GM19025 (cell line): ENCODE data around the gene ATP5F1D.

Experiments
- ATAC-seq: cut with Tn5 transposase; IDR thresholded peaks from one replicate; pipeline ENCODE4 v1.9.1; 2021; ENCODE audit warnings: mild to moderate bottlenecking, low read depth, moderate library complexity; ENCODE audit not compliant: unreplicated experiment

The ATP5F1D gene

GRCh38 chr19:1220477-1220930 lies 21.0 kb upstream of the ATP5F1D start:
- no peak for ATAC-seq

GRCh38 chr19:1220976-1221903 lies 20.3 kb upstream of the ATP5F1D start:
- no peak for ATAC-seq

GRCh38 chr19:1221904-1222255 lies 19.7 kb upstream of the ATP5F1D start:
- no peak for ATAC-seq

DNA sequence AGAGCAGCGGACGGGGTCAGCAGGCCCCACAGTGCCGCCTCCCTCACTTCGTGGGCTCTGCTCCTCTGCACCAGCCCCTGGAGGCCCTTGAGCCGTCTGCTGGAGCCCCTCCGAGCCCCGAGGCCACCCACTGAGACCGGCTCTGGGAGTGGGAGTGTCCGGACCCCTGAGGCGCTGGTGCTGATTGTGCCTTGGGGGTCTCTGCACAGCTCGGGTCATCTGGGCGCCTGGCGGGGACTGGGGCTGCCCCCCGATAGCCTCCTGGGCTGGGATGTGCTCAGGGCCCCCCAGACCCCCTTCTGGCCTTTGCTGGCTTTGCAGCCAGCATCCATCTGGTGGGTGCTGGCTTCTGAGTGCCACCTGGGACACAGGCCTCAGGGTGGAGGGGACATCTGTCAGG lies 19.2 kb upstream of the ATP5F1D start:
- no peak for ATAC-seq

- ATAC-seq, result no peak
Measured at GRCh38 chr19:1223018-1223855, 18.3 kb upstream of the ATP5F1D start.

DNA sequence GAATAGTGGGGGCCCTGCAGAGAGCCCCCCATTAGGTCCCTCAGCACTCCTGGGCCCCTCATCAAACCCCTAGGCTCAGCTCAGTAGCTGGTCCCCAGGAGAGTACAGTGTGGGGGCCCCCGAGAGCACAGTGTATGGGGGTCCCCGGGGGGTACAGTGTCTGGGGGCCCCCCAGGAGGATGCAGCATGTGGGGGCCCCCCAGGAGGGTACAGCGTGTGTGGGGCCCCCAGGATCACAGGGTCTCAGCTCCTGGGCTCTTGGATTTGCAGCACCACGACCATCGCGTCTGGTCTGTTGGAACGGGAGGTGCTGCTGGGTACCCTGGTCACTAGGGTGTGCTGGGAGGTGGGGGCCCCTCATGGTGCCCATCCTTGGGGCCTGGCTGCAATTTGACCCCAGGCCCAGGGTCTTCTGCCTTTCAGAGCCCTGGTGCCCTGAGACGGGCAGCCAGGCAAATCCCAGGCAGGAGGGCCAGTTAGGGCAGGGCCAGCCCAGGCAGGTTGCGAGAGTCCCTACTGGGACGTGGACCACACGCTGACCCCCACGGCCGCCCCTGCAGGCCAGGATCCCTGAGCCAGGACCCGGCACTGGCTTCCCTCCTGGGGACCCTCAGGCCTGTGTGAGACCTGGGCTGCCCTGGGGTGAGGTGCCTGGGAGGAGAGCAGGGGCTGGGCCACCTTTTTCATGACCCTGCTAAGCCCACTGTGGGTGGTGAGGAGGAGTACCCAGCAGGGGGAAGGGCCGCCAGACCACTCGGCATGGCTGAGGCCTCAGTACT lies 17.3 kb upstream of the ATP5F1D start:
- ATAC-seq, result no peak

DNA sequence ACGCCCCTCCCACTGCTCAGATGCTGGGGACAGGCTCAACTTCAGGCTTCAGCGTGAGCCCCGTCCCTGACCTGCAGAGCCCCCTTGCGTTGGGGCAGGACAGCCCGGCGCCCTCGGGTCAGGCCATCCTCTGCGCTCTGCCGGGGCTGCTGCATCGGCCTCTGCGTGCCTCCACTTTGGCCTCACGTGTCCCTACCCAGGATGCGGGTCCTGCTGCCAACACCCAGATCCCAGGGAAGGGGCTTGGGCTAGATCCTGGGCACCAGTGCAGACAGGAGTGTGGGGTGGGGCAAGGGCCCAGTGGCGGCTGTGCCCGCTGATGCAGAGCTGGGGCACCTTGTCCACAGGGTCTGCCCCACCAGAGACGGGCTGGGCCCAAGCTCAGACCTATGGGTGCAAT lies 16.7 kb upstream of the ATP5F1D start:
- ATAC-seq, result no peak

DNA sequence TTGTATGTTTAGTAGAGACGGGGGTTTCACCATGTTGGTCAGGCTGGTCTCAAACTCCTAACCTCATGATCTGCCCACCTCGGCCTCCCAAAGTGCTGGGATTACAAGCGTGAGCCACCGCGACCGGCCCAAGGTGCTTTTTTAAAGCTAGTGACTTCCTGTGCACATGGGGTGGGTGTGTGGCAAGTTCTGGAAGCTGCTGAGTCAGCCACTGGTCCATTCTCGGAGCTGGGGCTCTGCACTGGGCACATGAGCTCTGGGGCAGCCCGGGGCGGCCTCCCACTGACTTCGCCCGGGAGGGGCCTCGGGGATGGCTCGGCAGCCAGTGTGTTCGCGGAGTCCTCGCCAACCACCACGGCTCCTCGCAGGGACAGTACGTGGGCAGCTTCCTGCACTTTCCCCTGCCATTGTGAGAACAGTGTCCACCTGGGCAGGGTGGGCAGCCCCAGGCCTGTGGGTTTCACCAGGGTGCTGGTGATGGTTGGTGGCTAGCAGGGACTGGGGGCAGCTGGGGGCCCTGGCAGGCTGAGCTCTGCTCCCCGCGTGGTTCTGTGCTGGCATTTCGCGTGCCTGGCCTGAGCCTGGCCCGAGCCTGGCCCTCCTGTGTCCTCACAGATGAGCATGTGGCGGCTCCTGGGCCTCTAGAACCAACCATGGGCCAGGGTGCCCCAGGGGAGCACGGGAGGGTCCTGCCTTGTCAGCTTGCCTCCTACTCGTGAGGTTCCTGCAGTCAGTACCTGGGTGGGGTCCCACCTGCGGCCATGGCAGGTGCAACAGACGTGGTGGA lies 15.9 kb upstream of the ATP5F1D start:
- no peak for ATAC-seq

GRCh38 chr19:1226227-1226518 lies 15.4 kb upstream of the ATP5F1D start:
- no peak for ATAC-seq

DNA sequence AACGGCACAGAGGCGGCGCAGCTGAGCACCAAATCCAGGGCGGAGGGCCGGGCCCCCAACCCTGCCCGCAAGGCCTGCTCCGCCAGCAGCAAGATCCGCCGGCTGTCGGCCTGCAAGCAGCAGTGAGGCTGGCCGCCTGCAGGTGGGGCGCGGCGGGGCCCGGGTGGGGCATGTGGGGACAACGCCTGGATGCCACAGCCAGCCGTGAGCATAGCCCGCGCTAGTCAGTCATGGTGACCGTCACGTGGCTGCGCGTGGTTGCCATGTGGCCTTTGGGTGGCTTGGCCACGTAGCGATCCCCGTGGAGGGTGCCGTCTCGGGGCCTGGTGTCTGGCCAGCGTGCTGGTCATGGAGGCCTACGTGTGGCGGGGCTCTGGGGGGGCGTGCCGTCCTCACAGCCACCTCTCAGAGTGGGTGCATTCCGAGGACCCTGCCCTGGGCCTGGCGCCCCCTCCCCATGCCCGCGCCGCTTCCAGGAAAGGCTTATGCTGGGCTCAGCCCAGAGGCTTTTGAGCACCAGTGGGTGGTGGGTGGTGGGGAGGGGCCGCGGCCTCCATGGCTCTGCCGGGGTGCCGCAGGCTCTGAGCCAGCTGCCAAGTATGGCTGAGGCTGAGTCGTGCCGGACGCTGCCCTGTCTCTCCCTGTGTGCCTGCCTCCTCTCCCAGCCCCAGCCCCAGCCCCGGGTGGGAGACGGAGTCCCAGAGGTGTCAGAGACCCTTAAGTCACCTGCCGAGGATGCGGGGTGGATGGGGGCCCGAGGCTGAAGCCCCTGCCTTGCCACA lies 14.8 kb upstream of the ATP5F1D start:
- no peak for ATAC-seq

DNA sequence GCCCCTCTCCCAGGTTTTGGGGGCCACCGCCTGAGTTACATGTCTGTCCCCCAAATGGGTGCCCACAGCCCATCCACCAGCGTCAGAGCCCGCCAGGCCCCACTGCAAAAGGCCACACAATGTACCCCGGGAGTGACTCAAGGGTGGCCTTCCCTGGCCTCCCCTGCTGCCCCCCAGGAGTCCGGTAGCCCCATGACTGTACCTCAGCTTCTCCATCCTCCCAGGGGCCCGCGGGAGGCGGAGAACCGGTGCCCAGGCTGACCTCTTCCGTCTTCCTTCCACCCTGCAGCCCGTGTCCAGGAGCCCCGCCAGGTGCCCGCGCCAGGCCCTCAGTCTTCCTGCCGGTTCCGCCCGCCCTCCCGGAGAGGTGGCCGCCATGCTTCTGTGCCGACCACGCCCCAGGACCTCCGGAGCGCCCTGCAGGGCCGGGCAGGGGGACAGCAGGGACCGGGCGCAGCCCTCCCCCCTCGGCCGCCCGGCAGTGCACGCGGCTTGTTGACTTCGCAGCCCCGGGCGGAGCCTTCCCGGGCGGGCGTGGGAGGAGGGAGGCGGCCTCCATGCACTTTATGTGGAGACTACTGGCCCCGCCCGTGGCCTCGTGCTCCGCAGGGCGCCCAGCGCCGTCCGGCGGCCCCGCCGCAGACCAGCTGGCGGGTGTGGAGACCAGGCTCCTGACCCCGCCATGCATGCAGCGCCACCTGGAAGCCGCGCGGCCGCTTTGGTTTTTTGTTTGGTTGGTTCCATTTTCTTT lies 14.1 kb upstream of the ATP5F1D start:
- ATAC-seq, result no peak

DNA sequence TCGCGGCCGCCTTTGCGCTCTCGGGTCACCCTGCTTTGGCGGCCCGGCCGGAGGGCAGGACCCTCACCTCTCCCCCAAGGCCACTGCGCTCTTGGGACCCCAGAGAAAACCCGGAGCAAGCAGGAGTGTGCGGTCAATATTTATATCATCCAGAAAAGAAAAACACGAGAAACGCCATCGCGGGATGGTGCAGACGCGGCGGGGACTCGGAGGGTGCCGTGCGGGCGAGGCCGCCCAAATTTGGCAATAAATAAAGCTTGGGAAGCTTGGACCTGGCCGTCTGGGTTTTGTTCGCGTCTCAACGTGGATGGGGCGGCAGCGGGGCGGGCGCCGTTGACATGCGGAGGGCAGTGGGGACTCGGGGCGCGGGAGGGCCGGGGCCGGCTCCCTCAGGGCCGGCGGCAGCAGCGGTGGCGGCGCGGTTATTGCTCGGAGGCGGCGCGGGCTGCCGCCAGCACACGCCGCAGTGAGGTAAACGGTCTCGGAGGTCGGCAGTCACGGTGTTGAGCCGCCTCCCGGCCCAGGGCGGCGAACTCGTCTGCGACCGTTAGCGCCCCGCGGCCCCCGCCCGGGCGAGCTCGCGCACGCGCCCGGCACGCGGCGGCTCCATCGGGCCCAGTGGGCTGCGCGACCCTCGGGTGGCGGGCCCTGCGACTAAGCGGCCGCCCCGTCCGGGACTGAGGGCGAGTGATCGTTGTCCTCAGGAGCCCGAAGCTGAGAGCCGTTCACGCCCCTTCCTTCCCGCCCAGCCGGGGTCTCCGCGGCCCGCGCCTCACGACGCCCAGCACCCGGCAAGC lies 13.2 kb upstream of the ATP5F1D start:
- no peak for ATAC-seq

DNA sequence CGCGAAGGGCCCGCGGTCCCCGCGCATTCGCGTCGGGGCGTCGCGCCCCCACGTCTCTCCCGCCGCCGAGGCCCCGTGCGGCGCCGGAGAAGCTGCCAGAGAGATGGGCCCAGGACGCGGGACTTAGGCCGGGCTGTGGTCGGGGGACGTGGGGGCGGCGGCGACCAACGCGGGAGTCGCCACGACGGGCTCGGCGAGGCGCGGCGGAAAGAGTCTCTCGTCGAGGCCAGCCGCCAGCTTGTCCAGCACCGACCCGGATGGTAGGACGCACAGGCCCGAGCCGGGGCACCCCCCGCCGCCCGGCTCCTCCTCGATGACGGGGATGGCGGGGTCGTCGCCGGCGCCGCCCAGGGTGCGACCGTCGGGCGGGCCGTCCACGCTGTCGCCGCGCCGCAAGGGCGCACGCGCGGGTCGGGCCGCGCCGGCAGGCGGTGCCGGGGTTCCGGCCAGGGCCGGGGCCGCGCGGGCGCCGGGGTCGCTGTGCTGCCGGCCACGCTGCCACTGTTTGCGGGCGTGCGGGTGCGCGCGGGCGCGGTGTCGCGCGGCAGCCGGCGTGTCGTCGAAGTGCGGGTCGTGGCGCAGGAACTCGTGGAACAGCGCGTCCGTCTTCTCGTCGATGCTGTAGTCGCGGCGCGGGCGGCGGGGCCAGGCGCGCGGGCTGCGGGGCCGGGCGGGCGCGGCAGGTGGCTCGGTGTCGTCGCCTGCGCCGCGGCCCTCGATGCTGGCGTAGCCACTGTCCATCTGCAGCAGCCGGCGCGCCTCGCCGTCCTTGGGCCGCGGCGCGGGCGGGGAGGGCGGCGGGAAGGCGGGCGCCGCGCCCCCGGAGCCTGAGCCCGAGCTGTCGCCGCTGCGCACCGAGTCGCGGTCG lies 12.3 kb upstream of the ATP5F1D start:
- ATAC-seq, result no peak

GRCh38 chr19:1229924-1230782 lies 11.4 kb upstream of the ATP5F1D start:
- ATAC-seq, result no peak

- no peak for ATAC-seq
Measured at GRCh38 chr19:1230783-1231489, 10.6 kb upstream of the ATP5F1D start.
